NCI-H128 (cell line): ENCODE results near the gene SELENOP.
"Not testable (repeated sequence)": the region's sequence is repeated elsewhere in the genome, so short reads cannot be mapped to it uniquely, and the experiment has no call there.

Experiments used
- DNase-seq: peaks from one replicate; lab custom pipeline; 2025; ENCODE audit not compliant: unreplicated experiment; lab: John Stamatoyannopoulos, UW

SELENOP gene

DNA sequence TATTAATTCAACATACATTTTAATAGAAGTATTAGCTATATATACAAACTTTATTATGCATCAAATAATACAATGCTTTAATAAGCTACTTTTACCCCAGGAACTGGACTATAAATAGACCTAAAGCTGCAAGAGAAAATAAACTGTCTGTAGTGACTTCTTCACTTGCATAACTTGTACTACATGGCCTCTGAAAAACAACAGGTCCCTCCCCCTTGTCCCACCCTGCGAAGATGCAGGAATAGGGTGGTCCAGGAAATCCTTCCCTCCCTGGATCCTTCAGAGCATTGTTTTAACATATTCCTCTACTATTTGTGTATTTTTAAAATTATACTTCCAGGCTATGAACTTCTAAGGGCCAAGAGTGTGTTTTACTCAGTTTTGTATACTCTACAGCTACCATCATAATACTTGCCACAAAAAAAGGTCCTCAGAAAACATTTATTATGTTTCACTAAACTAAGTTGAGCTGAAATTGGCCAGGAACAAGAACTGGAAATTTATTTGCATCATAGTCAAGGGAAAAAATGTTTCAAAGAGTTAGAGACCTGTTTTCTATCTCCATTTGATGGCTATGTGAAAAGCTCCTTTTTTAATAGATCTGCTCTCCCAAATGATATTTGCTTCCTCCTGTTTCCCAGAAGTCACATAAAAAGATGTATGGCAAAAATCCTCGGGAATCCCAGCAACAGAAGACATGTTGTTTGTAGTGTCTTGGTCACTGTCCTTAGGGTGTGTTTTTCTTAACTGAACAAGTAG lies 15.2 kb upstream of the SELENOP start:
- DNase-seq = no peak

- no peak for DNase-seq
These were observed 13.9 kb upstream of the SELENOP start for GRCh38 chr5:42825422-42826148.

- DNase-seq = no peak
These were observed 12.8 kb upstream of the SELENOP start for GRCh38 chr5:42824347-42824976.

GRCh38 chr5:42822548-42822947 lies 10.9 kb upstream of the SELENOP start:
- no peak for DNase-seq

GRCh38 chr5:42819745-42820144 lies 8.1 kb upstream of the SELENOP start:
- DNase-seq = no peak

DNA sequence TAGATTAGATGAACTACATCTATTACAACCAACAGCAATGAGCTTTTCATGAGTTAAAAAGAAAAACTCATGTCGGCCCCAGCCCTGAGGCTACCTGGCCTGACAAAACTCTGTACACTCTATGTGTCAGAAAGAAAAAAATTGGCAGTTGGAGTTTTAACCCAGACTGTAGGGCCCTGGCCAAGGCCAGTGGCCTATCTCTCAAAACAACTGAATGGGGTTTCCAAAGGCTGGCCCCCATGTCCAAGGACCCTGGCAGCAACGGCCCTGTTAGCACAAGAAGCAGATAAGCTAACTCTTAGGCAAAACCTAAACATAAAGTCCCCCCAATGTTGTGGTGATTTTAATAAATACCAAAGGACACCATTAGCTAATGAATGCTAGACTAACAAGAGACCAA lies 4.9 kb upstream of the SELENOP start:
- not testable (repeated sequence) for DNase-seq

DNA sequence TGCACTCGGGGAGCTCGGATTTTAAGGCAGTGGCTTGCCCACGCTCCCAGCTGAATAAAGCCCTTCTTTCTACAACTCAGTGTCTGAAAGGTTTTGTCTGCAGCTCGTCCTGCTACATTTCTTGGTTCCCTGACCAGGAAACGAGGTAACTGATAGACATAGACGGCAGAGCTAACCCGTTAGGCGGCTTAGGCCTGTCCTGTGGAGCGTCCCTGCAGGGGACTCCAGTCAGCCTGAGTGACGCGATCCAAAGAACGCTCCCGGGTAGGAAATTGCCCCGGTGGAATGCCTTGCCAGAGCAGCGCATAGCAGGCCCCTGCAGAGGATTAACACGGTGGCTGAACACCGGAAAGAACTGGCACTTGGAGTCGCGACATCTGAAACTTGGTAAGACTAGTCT lies 1.8 kb upstream of the SELENOP start:
- DNase-seq = no peak

GRCh38 chr5:42812620-42813019 lies 928 bp upstream of the SELENOP start:
- DNase-seq = no peak

DNA sequence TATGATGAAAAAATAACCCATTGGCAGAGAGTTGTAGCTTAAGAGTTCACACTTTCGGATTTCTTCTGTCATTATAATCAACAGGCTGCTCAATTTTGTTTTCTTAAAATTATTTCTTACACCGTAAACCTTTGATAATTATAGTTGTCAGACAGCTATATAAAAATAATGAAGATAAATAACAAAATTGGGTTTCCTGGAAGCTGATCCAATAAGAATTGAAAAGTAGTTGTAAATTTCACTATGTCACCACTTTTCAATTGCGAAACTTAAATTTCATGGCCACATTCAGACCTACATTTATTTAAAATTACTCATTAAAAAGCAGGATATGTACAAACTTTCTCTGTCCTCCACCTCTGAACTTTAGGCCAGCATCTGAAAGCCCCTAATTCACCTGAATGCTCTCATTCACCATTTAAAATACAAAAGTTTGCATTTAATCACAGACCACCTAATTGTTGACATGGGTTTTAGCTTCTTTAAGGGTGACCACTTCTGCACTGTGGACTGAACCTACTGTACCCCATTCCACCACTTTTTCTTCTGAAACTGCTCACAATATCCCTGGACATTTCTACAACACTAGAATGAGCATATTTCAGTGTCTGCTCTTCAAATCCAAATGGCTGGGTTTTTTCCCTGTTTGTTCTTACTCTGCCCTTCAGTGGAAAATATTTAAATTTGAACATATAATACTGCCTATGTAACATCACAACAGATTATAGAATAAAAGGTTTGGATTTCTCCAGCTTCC lies 680 bp downstream of the SELENOP start:
- no peak for DNase-seq

- no peak for DNase-seq
These were observed 2.6 kb downstream of the SELENOP start for GRCh38 chr5:42808888-42809611.

GRCh38 chr5:42807722-42808447 lies 3.8 kb downstream of the SELENOP start:
- no peak for DNase-seq

- DNase-seq = no peak
These were observed 4.9 kb downstream of the SELENOP start for GRCh38 chr5:42806701-42807262.

DNA sequence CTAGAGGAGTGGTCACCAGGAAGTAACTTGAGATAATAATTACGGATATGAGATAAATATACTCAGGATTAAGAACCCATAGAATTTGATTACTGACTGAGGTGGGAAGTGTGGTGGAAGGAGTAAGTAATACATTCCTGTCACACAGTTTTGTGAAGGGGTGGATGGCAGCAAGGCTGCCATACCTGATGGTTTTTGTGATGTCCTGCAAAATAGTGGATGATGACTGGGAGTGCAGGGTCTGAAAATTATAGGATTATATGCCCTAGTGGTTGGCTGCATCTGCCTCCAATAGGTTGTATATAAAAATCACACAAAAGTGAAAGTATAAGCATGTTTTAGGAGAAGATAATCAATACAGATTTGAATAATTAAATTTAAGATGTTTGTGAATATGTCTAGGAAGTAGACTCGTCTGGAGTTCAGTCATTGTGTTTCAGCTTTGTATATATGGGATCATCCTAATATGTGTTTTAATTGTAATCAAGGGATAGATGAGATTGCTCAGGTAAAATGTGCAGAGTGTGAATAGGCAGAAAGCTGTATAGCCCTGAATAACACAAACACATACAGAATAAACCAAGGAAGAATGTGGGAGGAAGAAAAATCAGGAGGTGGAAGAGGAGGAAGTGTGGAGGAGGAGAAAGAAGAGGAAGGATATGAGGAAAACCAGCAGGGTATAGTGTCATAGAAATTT lies 5.5 kb downstream of the SELENOP start:
- DNase-seq = no peak

GRCh38 chr5:42804717-42805339 lies 6.9 kb downstream of the SELENOP start:
- DNase-seq = no peak

GRCh38 chr5:42801516-42802166 lies 10.1 kb downstream of the SELENOP start:
- DNase-seq = no peak

GRCh38 chr5:42800748-42801330 lies 10.9 kb downstream of the SELENOP start:
- no peak for DNase-seq

- DNase-seq = no peak
These were observed 12.0 kb downstream of the SELENOP start for GRCh38 chr5:42799668-42800114.

DNA sequence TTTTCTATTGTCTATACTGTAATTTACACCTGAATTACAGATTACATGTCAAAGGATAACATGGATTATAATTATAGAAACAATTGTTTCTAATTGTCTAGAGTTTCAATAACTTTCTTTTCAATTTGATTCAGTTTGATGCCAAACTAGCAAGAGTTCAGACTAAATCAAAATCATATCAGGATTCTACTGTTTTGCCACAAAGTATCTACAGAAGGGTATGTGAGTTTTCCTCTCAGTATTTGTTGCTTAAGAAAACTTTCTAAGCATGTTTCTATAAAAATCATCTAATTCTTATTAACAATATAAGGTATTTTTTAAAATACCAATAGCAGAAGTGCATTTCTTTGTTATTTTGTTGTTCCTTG lies 12.5 kb downstream of the SELENOP start:
- no peak for DNase-seq
